HG02852 (cell line): ENCODE results near the gene DTX3.
A peak's percentile ranks its signal among the peaks of the same experiment; 100 is the strongest.
"Not testable (repeated sequence)": the region's sequence is repeated elsewhere in the genome, so short reads cannot be mapped to it uniquely, and the experiment has no call there.

Experiments used
- ATAC-seq: cut with Tn5 transposase; IDR thresholded peaks from one replicate; pipeline ENCODE4 v1.9.1; 2021; ENCODE audit warnings: mild to moderate bottlenecking, moderate library complexity; ENCODE audit not compliant: unreplicated experiment

Gene DTX3

DNA sequence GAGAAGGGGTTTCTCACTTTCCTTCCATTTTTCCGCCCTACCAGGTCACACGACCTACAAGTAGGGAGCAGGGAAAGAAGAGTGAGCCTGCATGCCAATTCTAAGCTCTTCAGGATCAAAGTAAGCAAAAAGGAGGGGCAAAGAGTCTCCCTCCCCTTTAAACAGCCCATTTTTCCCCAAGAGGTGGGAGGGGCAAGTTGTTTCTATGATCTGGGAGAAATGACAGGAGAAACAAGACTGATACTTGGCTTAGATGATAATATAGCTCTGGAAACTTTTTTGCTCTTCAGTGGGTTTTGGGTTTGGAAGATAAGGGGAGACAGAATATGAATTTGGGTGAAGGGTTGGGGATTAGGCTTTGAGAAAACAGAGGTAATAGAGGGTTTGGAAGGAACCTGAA is 1.8 kb downstream of the DTX3 start:
- no peak for ATAC-seq

- ATAC-seq, result no peak
Measured at GRCh38 chr12:57606821-57607220, 2.2 kb downstream of the DTX3 start.

DNA sequence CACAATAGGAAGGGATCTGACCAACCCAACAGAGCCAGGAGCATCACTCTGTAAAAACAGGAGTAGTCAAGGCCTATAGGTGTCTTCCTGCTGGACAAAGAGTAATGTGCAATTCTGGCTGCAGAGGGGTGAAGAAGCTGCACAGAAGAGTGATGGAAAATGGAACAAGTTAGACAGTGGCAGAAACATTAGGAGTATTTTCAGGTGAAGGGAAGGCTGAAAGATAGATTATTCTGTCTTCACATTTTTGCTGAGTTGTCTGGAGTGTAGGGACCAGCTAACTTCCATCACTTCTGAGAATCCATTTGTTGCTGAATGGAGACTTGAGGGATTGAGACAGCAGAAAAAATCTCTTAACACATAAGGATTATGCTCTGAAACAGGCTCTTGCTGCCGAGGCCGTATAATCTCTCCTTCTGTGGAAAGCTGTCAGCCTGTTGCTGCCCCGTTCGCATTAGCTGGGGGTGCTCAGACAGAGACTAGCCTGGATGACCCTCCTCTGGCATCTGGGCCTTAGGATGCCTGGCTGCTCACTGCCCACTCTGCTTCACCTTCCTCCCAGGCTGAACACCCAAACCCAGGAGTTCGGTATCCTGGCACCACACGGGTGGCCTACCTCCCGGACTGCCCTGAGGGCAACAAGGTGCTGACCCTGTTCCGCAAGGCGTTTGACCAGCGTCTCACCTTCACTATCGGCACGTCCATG is 3.5 kb downstream of the DTX3 start:
- no peak for ATAC-seq

- no peak for ATAC-seq
Measured at GRCh38 chr12:57609101-57609780, 4.6 kb downstream of the DTX3 start.

- ATAC-seq, result no peak
Measured at GRCh38 chr12:57609781-57610553, 5.3 kb downstream of the DTX3 start.

GRCh38 chr12:57610554-57611107 is 6.0 kb downstream of the DTX3 start:
- no peak for ATAC-seq

- peak; percentile 48 for ATAC-seq
Measured at GRCh38 chr12:57611108-57611826, 6.6 kb downstream of the DTX3 start, which contains the start of gene ARHGEF25. Gene ARHGEF25 (plus strand): TSS chr12:57611435. CDS start chr12:57611895, 460 bp downstream.

DNA sequence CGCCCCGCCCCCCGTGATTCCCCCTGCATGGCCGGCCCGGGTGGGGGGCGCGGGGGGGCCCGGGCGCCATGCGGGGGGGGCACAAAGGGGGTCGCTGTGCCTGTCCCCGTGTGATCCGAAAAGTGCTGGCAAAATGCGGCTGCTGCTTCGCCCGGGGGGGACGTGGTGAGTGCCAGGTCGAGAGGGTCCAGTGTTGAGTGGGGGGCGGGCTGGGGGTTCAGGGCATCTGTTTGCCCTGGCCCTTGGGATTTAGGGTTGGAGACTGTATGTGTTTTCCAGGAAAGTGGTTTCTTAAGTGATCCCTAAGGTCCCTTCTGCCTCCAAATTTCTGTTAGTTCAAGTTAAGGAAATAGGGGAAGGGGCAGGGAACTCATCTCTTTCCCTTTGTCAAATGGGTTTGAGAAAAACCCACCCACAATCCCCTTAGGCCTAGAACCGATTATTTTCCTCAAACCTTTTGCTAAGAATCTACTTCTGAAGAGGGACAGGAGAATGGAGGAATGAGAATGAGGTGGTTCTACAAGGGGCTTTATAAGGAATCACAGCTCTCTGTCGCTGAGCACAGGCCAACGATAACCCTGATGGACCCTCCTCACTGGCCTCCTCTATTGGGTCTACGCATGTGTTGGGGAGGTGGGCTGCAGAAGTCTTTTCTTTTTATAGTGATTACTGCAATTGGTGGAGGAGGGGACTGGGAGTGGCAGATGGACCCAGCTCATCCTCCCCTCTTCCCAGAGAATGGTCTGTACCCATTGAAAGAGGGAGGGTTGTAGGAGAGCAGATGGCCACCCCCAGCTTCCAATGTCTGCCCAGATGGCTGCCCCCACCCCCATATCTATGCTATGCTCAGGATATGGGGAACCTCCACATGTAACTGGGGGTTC is 7.4 kb downstream of the DTX3 start:
- ATAC-seq, result no peak

GRCh38 chr12:57612711-57613426 is 8.2 kb downstream of the DTX3 start:
- ATAC-seq, result no peak

- no peak for ATAC-seq
Measured at GRCh38 chr12:57613427-57614109, 8.9 kb downstream of the DTX3 start.

DNA sequence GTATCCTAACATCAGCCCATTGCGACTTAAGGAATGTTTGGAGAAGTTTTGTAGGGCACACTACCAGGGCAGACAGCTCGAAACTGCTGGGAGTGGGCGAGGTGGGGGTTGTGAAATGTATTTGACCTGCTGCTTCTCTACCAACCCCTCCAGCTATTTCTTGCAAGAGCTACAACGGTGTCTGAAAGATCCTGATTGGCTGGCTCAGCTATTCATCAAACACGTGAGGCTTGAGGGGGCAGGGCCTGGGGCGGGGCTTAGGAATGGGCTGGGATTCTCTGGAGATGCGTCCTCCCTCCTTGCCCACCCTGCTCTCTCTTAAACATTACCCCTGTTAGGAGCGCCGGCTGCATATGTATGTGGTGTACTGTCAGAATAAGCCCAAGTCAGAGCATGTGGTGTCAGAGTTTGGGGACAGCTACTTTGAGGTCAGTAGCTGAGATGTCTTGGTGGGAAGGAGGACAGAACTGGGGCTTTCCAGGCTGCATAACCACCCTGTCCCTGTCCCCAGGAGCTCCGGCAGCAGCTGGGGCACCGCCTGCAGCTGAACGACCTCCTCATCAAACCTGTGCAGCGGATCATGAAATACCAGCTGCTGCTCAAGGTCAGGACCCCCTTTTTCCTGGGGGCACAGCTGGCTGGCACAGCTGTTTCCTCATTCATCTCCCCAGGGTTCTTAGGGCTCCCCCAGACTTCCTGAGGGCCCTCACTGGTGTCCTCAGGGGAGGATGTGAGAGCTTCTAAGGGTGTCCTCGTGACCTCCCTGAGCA is 9.7 kb downstream of the DTX3 start:
- ATAC-seq, result peak; percentile 50

DNA sequence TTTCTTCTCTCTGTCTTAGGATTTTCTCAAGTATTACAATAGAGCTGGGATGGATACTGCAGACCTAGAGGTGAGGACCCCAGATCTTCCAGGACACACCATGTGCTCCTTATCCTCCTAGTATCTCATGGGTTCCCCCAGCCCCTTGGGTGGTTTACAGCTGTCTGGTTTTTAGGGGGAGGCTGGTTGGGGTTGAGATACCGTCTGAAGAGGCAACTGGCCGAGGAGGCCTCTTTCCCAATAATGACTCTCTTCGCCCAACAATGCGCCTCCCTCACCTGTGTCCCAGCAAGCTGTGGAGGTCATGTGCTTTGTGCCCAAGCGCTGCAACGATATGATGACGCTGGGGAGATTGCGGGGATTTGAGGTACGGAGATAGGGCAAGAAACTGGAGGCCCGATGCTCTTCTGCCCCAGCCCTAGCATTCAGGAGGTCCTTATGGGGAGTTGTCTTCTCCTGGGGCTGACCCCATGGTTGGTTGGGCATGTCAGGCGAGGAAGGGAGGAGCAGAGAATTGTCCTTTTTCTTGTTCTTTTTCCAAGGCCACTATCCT is 10.4 kb downstream of the DTX3 start:
- ATAC-seq, result no peak

DNA sequence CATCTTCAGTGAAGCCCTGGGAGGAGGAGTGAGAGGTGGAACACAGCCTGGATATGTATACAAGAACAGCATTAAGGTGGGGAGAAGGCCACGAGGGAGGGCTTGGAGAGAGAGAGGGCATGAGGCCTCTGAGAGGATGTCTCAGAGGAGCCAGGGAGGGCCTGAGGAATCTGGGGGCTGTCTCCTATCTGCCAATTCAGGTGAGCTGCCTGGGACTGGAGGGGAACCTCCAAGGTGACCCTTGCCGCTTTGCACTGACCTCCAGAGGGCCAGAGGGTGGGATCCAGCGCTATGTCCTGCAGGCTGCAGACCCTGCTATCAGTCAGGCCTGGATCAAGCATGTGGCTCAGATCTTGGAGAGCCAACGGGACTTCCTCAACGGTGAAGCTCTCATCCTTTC is 11.0 kb downstream of the DTX3 start:
- ATAC-seq, result no peak

DNA sequence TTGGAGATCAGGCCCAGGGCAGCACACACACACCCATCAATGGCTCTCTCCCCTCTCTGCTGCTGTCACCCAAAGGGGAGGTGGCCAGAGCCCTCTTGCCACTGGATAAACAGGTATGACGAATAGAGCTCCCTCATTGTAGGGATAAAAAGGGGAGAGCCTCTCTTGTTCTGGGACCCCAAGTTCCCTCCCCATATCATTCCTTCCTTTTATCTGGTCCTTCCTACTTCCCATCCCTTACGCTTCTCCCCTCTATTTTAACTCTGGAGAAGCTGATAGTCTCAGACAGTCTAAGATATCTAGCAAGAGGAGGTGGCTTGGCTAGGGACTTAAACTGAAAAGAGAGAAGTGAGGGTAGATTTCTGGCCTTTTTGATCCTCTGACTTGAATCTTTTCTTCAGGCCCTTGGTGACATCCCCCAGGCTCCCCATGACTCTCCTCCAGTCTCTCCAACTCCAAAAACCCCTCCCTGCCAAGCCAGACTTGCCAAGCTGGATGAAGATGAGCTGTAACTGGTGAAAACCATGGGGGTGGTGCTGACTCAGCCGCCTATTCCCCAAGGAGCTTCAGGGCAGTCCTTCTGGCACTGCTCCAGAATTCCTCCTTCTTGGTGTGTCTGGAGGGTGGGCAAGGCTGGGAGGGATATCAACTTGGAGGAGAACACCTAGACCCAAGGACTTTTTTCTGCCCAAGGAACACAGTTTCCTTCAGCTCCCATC is 11.9 kb downstream of the DTX3 start:
- ATAC-seq, result no peak

DNA sequence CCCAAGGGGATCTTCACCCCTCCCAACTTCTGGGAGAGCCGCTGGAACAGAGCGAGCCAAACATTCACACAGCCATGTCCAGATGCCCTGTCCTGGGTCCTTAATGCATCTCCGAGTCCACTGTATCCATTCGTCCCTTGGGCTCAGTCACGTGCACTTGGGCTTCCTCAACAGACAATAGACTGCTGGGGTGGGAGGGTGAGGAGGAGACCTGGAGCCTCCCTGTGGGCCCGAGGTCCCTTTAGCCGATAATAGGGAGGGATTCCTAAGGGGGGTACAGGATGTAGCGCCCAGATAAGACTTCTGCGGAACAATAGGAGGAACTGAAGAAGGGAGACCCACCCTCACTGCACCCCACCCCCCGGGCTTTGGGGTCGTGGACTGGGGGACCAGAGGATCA is 13.3 kb downstream of the DTX3 start:
- no peak for ATAC-seq

GRCh38 chr12:57618431-57618830 is 13.8 kb downstream of the DTX3 start:
- ATAC-seq, result not testable (repeated sequence)

- ATAC-seq, result no peak
Measured at GRCh38 chr12:57618966-57619433, 14.4 kb downstream of the DTX3 start.
